A673 (cell line): ENCODE results near the gene ARHGAP32. TPM values are rescaled to one million over a fixed set of nuclear protein-coding genes. Genes with fewer than 3 reads are reported as not detected.

ENCODE experiments used
- BruUV-seq: library from RNA; stranded (reverse); fragments of 400-500 nt; replicated peaks from 2 replicates; lab custom pipeline; 2021; lab: Mats Ljungman, UMichigan
- CTCF ChIA-PET: fragments of 300-600 bp; sonication (Branson Sonifier 250); formaldehyde crosslinking; loops from one replicate; lab custom pipeline; 2022; ENCODE audit warnings: antibody characterized with exemption; lab: Charles Lee
- POLR2A ChIA-PET: fragments of 300-600 bp; sonication (Branson Sonifier 250); formaldehyde crosslinking; loops from one replicate; lab custom pipeline; 2022; ENCODE audit warnings: antibody characterized with exemption; ENCODE audit not compliant: low non-redundant PET; lab: Charles Lee
- DNase-seq: peaks from one replicate; pipeline ENCODE4 v3.0.0-alpha.2; 2015; ENCODE audit warnings: low spot score
- H3K27ac ChIP-seq: fragments of 200-600 bp; sonication (generic); 2 replicates; pipeline ENCODE4 v1.5.1; 2016; ENCODE audit warnings: mixed run types, low read depth, mild to moderate bottlenecking, mixed read lengths, antibody characterized with exemption, low read length; ENCODE audit not compliant: poor library complexity, severe bottlenecking
- H3K27me3 ChIP-seq: fragments of 200-600 bp; sonication (generic); replicated peaks from 2 replicates; pipeline ENCODE4 v1.6.1; 2017; ENCODE audit warnings: mixed run types, low read depth, mild to moderate bottlenecking, mixed read lengths, antibody characterized with exemption, low read length; ENCODE audit not compliant: insufficient read depth, poor library complexity
- H3K36me3 ChIP-seq: fragments of 200-600 bp; sonication (generic); 2 replicates; pipeline ENCODE4 v1.6.1; 2016; ENCODE audit warnings: mixed run types, mild to moderate bottlenecking, mixed read lengths, antibody characterized with exemption, low read length; ENCODE audit not compliant: insufficient read depth, poor library complexity, severe bottlenecking
- H3K4me1 ChIP-seq: fragments of 200-600 bp; sonication (generic); 2 replicates; pipeline ENCODE4 v1.6.1; 2017; ENCODE audit warnings: mixed run types, mild to moderate bottlenecking, mixed read lengths, antibody characterized with exemption, low read length; ENCODE audit not compliant: insufficient read depth, poor library complexity, severe bottlenecking
- H3K4me3 ChIP-seq: fragments of 200-600 bp; sonication (generic); 2 replicates; pipeline ENCODE4 v1.5.1; 2016; ENCODE audit warnings: low read depth, mixed run types, mild to moderate bottlenecking, mixed read lengths, low read length; ENCODE audit not compliant: poor library complexity, severe bottlenecking
- H3K9me3 ChIP-seq: fragments of 200-600 bp; sonication (generic); 2 replicates; pipeline ENCODE4 v1.6.1; 2016; ENCODE audit warnings: mixed run types, low read depth, mild to moderate bottlenecking, mixed read lengths, antibody characterized with exemption, low read length; ENCODE audit not compliant: poor library complexity, severe bottlenecking
- CTCF ChIP-seq: fragments of 300-800, 200-600 bp; sonication (generic); conservative IDR thresholded peaks from 2 replicates; pipeline ENCODE4 v1.5.1; 2017; ENCODE audit warnings: low read depth, mild to moderate bottlenecking, antibody characterized with exemption, low read length, moderate library complexity, mixed read lengths
- EZH2 ChIP-seq: fragments of 200-600 bp; sonication (generic); IDR thresholded peaks from 2 replicates; pipeline ENCODE4 v1.6.1; 2017; ENCODE audit warnings: borderline replicate concordance, low read depth, mild to moderate bottlenecking, mixed read lengths, antibody characterized with exemption, low read length; ENCODE audit not compliant: poor library complexity, severe bottlenecking
- intact Hi-C: fragments of 100-400 bp; cut with micrococcal nuclease; formaldehyde crosslinking; loops from one replicate; pipeline ENCODE4 v1.10.0; 2022; ENCODE audit not compliant: unreplicated experiment
- total RNA-seq: library from RNA; stranded (reverse); gene quantifications from 2 replicates; pipeline ENCODE4 v1.2.3, GENCODE V29; 2021

The ARHGAP32 gene
- total RNA-seq, 1 experiment from 2014 or later = 42.8 TPM

- no peaks in the 10 kb centered on the region for H3K27me3 ChIP-seq
- H3K36me3 ChIP-seq = peaks cover 17% of the 10 kb centered on the region
- no peak overlapping the region for H3K4me3 ChIP-seq
- no peak for DNase-seq
- ChIA-PET CTCF (no interaction called here), POLR2A (no interaction called here)
- no peaks in the 10 kb centered on the region for H3K9me3 ChIP-seq
- intact Hi-C loops = no loop called here
- no TSS peak for BruUV-seq
- no peak overlapping the region for H3K27ac ChIP-seq
- no peaks in the 10 kb centered on the region for H3K4me1 ChIP-seq
- TF ChIP-seq EZH2 (no peak), CTCF (no peak)
These were observed 226.6 kb downstream of the ARHGAP32 start for GRCh38 chr11:128965485-128965884.

GRCh38 chr11:128964463-128964930 lies 227.6 kb downstream of the ARHGAP32 start:
- Histone ChIP-seq H3K27me3 (no peaks in the 10 kb centered on the region), H3K27ac (no peak overlapping the region), H3K36me3 (peaks cover 7% of the 10 kb centered on the region), H3K9me3 (no peaks in the 10 kb centered on the region), H3K4me3 (no peak overlapping the region), H3K4me1 (no peaks in the 10 kb centered on the region)
- TF ChIP-seq EZH2 = no peak
- no peak for TF ChIP-seq CTCF
- DNase-seq = no peak
- intact Hi-C loops = no loop called here
- BruUV-seq = no TSS peak
- ChIA-PET POLR2A (no interaction called here), CTCF (interaction anchor here (0.5 kb wide), 1 partner anchor 38 kb away, joined by 3 read pairs; no protein-coding TSS in a partner anchor)

GRCh38 chr11:128963744-128964325 lies 228.3 kb downstream of the ARHGAP32 start:
- no peaks in the 10 kb centered on the region for H3K4me1 ChIP-seq
- BruUV-seq = no TSS peak
- intact Hi-C loops = no loop called here
- H3K27ac ChIP-seq = no peak overlapping the region
- no peaks in the 10 kb centered on the region for H3K27me3 ChIP-seq
- peaks cover under 1% of the 10 kb centered on the region for H3K36me3 ChIP-seq
- H3K4me3 ChIP-seq = no peak overlapping the region
- CTCF ChIA-PET = no interaction called here
- no peaks in the 10 kb centered on the region for H3K9me3 ChIP-seq
- DNase-seq = no peak
- TF ChIP-seq EZH2 = no peak
- TF ChIP-seq CTCF = no peak
- POLR2A ChIA-PET = no interaction called here
